ENCODE results near the gene CPT1B. TPM values are rescaled to one million over a fixed set of nuclear protein-coding genes. Genes with fewer than 3 reads are reported as not detected.
A peak's percentile ranks its signal among the peaks of the same experiment; 100 is the strongest.

The CPT1B gene
- total RNA-seq, 1 donor, result 7.2 TPM

DNA sequence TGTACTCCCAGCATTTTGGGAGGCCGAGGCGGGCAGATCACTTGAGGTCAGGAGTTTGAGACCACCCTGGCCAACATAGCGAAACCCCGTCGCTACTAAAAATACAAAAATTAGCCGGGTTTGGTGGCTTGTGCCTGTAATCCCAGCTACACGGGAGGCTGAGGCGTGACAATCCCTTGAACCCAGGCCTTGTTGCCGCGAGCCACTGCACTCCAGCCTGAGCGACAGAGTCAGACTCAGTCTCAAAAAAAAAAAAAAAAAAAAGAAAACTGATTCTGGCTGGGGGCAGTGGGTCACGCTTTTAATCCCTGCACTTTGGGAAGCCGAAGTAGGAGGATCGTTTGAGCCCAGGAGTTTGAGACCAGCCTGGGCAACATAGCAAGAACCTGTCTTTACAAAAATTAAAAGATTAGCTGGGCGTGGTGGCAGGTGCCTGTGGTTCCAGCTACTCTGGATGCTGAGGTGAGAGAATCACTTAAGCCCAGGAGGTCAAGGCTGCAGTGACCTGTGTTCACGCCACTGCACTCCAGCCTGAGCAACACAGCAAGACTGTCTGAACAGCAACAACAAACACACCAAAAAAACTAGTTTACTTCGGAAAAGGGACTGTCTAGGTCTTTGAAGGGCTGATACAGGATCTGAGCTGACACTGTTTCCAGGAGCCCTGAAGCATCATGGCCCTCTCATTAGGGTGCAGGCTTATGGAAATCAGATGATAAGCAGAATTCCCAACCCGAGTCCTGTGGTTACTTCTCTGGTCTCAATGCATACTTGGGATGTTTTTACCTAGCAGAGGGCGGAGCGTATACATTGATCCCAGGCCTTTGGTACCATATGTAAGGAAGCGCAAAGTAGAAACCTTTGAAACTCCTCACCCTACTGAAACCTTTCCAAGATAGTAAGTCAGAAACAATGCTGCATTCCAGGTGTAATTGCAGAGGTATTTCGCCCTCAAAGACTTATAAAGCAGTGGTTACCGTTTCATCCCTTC lies 6.2 kb upstream of the CPT1B start:
- H3K4me1 ChIP-seq (ENCODE audit: insufficient read depth, low read length), result peaks cover 19% of the 10 kb centered on the region
- H3K9me3 ChIP-seq (ENCODE audit: low read depth, low read length), result no peaks in the 10 kb centered on the region
- no peak overlapping the region for H3K4me3 ChIP-seq (ENCODE audit: low read length)
- H3K27me3 ChIP-seq (ENCODE audit: insufficient read depth, low read length), result no peaks in the 10 kb centered on the region

DNA sequence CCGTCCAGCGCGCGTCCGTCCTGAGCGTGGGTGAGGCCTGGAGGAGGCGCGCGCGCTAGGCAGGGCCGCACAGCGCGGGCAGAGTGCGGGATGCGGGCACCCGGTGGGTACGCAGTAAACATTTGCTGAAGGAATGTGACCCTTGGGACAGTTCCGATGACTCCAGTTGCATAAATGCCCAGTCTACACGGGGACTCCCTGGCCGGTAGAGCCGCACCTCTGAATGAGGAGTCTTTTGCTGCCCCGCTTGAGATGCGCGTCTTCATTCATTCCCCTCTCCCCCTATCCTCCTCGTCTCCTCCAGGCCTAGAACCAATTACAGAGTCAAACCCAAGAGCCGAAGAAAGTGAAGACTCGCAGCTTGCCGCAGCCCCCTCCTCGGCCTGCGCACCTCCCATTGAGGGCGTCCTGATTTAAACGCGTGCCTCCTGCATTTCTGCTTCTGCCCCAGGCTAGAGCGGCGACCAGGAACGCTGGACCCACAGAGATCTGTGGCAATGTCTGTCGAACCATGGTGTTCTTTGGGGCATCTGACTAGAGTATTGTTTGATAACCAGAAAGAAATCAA lies 5.2 kb upstream of the CPT1B start:
- H3K27me3 ChIP-seq (ENCODE audit: insufficient read depth, low read length), result no peaks in the 10 kb centered on the region
- no peaks in the 10 kb centered on the region for H3K9me3 ChIP-seq (ENCODE audit: low read depth, low read length)
- H3K4me1 ChIP-seq (ENCODE audit: insufficient read depth, low read length), result peaks cover 23% of the 10 kb centered on the region
- peak overlapping the region; percentile 70 for H3K4me3 ChIP-seq (ENCODE audit: low read length)

DNA sequence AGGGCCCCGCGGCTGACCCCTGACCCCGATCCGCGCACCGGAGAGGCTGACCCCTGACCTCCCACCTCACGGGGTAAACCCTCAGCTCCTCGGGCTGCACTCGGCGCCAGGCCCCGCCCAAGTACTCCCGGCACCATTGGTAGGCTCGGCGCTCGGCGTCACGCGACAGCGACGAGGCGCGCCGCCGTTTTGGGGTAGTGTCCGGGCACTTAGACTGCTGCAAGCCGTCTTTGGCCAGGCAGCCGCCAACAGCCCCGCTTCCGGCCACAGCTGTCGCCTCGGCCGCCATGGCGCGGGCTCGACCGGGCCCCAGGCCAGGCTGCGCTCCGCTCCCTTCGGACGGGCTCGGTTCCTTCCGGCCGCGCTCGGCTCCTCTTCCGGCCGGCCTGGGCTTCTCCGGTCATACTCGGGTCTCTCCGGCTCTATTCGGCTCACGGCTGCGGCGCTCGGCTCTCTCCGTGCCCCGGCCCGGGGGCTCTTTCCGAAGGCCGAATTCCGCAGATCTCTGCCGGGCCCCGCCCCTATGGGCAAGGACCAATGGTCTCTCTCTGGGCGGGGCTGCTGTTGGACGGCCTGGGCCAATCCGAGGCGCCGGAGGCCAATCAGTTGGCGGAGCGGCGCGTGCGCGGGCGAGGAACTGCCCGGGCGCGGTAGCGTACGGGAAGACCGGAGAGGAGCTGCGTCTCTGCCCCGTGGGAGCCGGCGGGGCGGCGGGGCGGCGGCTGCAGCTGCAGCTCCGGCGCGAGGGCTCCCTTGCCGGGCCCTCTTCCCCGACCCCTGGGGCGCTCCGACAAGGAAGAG lies 4.5 kb upstream of the CPT1B start, which contains the start of gene CHKB:
Gene CHKB, minus strand, starts transcription at position 357 of the 801 bp plus-strand sequence. Its CDS starts 68 bp downstream, at position 289.
- Histone ChIP-seq H3K4me1 (ENCODE audit: insufficient read depth, low read length) (peaks cover 26% of the 10 kb centered on the region), H3K4me3 (ENCODE audit: low read length) (peak within 1 kb of the TSS; percentile 70), H3K27me3 (ENCODE audit: insufficient read depth, low read length) (no peaks in the 10 kb centered on the region), H3K9me3 (ENCODE audit: low read depth, low read length) (no peaks in the 10 kb centered on the region)

DNA sequence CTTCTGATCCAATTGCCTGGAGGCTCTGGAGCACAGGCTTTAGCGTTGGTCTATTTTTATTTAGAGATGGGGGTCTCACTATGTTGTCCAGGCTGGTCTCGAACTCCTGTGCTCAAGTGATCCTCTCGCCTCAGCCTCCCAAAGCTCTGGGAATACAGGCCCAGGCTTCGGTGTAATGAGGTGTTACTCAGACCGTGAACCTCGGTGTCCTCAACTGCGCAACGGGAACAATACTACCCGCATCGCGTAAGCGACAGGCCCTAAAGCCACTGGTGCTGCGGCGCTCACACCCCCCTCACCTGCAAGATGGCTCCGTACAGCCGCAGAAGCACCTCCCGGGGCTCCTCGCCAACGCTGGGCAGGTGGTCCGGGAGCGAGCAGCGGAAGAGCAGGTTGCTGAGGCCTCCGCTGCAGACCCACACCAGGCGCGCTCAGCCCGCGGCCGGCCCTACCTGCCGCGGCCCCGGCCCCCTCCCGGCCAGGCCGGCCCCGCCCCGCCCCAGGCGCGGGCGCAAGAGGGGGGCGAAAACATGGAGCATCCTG lies 3.8 kb upstream of the CPT1B start:
- H3K9me3 ChIP-seq (ENCODE audit: low read depth, low read length), result no peaks in the 10 kb centered on the region
- H3K4me1 ChIP-seq (ENCODE audit: insufficient read depth, low read length), result peaks cover 26% of the 10 kb centered on the region
- peak overlapping the region; percentile 70 for H3K4me3 ChIP-seq (ENCODE audit: low read length)
- H3K27me3 ChIP-seq (ENCODE audit: insufficient read depth, low read length), result no peaks in the 10 kb centered on the region

DNA sequence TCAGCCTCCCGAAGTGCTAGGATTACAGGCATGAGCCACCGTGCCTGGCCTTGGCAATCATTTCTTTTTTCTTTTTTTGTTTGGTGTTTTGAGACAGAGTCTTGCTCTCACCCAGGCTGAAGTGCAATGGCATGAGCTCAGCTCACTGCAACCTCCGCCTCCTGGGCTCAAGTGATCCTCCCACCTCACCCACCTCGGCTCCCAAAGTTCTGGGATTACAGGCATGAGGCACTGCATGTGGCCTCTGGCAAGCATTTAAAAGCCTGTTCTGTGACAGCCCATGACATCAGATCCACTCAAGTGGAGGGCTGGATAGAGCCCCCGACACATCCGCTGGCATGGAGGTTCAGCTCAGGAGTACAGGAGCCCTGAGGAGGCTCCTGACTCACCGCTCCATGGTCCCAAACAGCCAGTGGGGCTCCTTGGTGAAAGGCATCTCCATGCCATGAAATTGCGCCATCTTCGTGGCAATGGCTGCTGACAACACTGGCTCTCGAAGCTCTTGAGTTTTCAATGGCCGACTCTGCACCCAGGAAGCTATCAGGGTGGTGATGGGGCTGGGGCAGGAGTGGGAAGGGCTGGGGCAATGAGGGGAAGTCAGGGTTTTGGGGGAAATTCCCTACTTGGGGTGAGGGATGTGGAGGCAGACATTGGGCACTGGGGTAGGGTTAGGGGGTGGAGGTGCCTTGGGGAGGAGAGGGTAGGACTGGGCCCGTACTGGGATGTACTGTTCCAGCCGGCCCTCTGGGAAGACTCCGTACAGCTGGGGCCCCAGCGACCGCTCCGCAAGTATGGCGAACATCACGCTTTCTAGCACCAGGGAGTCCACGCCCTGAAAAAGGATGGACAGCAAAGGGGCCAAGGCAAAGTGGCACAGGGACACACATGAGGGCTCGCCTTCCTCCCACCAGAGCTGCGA lies 3.1 kb upstream of the CPT1B start:
- Histone ChIP-seq H3K4me3 (ENCODE audit: low read length) (peak overlapping the region; percentile 70), H3K4me1 (ENCODE audit: insufficient read depth, low read length) (peaks cover 26% of the 10 kb centered on the region), H3K9me3 (ENCODE audit: low read depth, low read length) (no peaks in the 10 kb centered on the region), H3K27me3 (ENCODE audit: insufficient read depth, low read length) (no peaks in the 10 kb centered on the region)

DNA sequence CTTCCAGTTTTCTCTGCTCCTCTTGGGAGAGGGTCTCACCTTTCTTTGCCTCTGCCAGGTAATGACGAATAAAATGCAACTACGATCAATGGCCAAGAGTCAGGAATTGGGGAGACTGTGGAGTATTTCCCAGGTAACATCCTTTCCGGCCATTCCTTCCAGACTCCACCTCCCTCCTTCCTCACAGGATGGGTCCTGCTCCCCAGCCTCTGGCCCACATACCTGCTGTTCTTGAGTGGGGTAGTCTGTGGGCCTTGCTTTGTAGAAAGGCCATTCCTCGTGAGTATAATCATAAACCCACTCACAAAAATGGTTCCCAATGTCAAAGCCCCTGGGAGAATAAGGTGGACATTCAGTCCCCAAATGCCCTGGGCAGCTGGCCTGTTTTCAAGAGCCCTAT lies 1.5 kb upstream of the CPT1B start:
- Histone ChIP-seq H3K27me3 (ENCODE audit: insufficient read depth, low read length) (no peaks in the 10 kb centered on the region), H3K9me3 (ENCODE audit: low read depth, low read length) (no peaks in the 10 kb centered on the region), H3K4me1 (ENCODE audit: insufficient read depth, low read length) (peaks cover 26% of the 10 kb centered on the region), H3K4me3 (ENCODE audit: low read length) (no peak overlapping the region)

DNA sequence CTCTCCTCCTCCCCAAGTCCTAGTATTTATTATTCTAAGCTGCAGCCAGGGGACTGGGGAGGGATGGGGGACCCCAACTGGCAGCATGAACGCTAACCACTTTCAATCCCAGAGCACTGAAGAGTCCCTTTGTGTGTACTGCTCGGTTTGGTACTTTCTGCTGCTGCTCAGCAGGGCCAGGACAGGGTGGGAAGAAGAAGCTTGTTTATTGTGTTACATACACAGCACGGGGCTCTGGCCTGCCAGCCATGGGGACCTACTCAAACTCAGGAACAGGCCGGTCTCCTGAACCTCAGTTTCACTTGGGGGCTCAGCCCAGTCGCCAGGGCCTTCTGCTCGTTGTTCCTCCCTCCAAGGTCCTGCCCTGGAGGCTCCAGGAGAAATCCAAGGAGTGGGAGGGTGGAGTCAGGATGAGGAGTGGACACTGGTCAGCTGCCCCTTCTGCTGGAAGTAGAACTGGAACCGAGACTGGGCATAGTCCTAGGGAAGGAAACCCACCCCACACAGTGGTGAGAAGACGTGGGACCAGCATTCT lies 616 bp upstream of the CPT1B start:
- Histone ChIP-seq H3K4me1 (ENCODE audit: insufficient read depth, low read length) (peaks cover 26% of the 10 kb centered on the region), H3K27me3 (ENCODE audit: insufficient read depth, low read length) (no peaks in the 10 kb centered on the region), H3K4me3 (ENCODE audit: low read length) (no peak overlapping the region), H3K9me3 (ENCODE audit: low read depth, low read length) (no peaks in the 10 kb centered on the region)

DNA sequence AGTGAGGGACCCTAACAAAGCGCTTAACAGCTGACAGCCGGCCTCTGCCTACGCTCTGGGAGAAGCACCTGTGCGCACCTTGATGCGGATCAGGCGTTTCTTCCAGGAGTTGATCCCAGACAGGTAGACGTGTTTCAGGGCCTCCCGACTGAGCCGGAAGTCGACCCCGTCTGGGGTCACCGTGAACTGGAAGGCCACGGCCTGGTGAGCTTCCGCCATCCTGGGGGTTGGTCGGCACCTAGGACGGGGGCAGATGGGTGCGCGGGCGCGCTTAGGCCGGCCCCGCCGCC lies 585 bp downstream of the CPT1B start:
- Histone ChIP-seq H3K4me3 (ENCODE audit: low read length) (no peak overlapping the region), H3K9me3 (ENCODE audit: low read depth, low read length) (no peaks in the 10 kb centered on the region), H3K4me1 (ENCODE audit: insufficient read depth, low read length) (peaks cover 19% of the 10 kb centered on the region), H3K27me3 (ENCODE audit: insufficient read depth, low read length) (no peaks in the 10 kb centered on the region)

DNA sequence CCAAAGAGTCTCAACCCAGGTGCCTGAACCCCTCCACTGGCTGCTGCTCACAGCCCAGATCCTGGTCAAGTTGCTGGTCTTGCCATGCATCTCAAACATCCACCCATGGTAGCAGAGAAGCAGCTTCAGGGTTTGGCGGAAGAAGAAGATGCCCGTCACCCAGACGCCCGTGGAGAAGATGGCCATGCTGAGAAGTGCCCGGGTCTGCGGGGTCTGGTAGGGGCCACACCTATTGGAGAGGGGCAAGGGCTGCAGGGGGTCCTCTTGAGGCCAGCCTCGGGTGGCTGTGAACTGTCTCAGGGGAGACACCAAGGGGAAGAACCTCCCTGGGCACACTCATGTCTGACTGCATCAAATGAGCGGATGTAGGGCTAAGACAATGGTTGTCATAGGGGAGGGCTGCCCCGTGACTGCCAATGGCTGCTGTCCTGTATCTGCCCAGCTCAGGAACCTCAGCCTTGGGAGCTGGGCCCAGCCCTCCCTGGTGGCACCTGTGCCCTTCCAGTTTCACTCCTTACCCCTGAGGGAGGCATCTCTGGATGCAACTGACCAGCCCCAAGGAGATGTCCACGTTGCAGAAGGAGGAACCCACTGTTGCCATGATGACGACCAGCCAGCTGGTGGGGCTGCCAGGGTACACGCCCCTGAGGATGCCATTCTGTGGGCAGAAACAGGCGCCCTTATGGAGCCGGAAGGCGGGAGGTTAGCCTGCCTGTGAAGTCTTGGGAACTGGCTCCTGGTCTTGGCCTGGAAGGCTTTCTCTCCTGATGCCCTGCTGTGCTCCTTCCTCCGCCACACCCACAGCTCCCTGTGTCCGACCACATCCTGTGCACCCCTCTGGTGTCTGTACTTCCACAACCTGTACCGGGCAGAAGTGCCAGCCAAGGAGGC lies 1.2 kb downstream of the CPT1B start:
- H3K4me3 ChIP-seq (ENCODE audit: low read length), result no peak overlapping the region
- H3K27me3 ChIP-seq (ENCODE audit: insufficient read depth, low read length), result no peaks in the 10 kb centered on the region
- no peaks in the 10 kb centered on the region for H3K9me3 ChIP-seq (ENCODE audit: low read depth, low read length)
- H3K4me1 ChIP-seq (ENCODE audit: insufficient read depth, low read length), result peaks cover 18% of the 10 kb centered on the region

DNA sequence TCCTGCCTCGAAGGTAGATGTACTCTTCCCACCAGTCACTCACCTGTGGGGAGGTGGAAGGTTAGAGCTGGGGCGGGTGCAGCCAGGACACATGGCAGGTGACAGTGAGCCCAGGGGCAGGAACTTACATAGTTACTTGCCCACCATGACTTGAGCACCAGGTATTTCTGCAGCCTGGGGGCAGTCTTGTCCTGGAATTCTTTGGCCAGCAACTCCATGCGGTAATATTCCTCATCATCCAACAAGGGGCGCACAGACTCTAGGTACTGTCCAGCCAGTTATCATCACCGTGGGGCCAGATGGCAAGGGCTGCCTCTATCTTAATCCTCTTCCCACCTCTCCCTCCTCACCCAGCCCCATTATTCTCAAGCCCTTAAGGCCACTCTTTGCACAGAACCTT lies 2.2 kb downstream of the CPT1B start:
- no peaks in the 10 kb centered on the region for H3K9me3 ChIP-seq (ENCODE audit: low read depth, low read length)
- no peaks in the 10 kb centered on the region for H3K27me3 ChIP-seq (ENCODE audit: insufficient read depth, low read length)
- no peak overlapping the region for H3K4me3 ChIP-seq (ENCODE audit: low read length)
- H3K4me1 ChIP-seq (ENCODE audit: insufficient read depth, low read length), result peaks cover 8% of the 10 kb centered on the region

DNA sequence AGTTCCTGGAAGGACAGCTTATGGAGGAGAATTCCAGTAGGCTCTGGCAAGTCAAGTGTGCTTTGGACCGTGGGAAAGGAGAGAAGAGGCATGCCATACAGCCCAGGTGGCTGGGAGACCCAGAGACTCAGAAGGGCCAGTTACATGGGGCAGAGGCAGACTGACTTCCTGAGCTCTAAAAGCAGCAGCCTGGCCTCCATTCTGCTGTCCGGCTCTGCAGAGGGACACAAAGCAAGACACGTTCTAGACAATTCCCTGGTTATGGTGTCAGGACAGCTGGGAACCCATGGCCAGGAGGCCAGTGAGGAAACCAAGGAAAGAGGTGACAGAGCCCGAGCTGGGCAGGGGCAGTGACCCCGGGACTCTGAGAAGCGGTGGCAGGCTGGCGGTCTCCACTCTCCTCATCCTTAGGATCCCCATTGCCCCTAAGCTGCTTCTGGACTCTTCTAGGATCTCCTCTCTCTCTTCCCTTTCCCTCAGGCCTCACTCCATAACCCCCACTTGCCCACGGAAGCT lies 2.7 kb downstream of the CPT1B start:
- peaks cover 7% of the 10 kb centered on the region for H3K4me1 ChIP-seq (ENCODE audit: insufficient read depth, low read length)
- H3K9me3 ChIP-seq (ENCODE audit: low read depth, low read length), result no peaks in the 10 kb centered on the region
- H3K4me3 ChIP-seq (ENCODE audit: low read length), result no peak overlapping the region
- no peaks in the 10 kb centered on the region for H3K27me3 ChIP-seq (ENCODE audit: insufficient read depth, low read length)

DNA sequence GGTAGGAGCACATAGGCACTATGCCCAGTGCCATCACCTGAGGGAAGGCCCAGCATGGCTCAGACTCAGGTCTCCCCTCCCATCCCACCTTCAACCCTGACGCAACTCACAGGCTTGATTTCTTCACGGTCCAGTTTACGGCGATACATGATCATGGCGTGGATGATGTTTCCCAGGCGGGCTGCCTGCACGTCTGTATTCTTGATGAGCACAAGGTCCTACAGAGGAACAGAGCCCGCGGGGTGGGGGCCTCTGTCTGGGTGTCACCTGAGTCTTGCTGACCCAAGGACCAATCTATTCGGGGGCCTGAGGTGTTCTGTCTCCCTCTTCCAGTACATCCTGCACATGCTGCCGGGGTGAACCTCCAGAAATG lies 3.9 kb downstream of the CPT1B start:
- H3K4me1 ChIP-seq (ENCODE audit: insufficient read depth, low read length), result peaks cover 7% of the 10 kb centered on the region
- H3K4me3 ChIP-seq (ENCODE audit: low read length), result no peak overlapping the region
- no peaks in the 10 kb centered on the region for H3K9me3 ChIP-seq (ENCODE audit: low read depth, low read length)
- no peaks in the 10 kb centered on the region for H3K27me3 ChIP-seq (ENCODE audit: insufficient read depth, low read length)

Data from mononuclear cell (primary cell).